Fibroblast of villous mesenchyme (primary cell): ENCODE results near the gene NUMB. TPM values are rescaled to one million over a fixed set of nuclear protein-coding genes. Genes with fewer than 3 reads are reported as not detected.
"Not testable (repeated sequence)": the region's sequence is repeated elsewhere in the genome, so short reads cannot be mapped to it uniquely, and the experiment has no call there.

ENCODE experiments used
- DNase-seq: peaks from one replicate; pipeline ENCODE4 v3.0.0-alpha.2; 2010; ENCODE audit warnings: low read depth
- H3K4me3 ChIP-seq: 2 replicates; pipeline ENCODE4 v1.5.1; 2011; ENCODE audit warnings: low read depth, mild to moderate bottlenecking, low read length
- CTCF ChIP-seq: IDR thresholded peaks from 2 replicates; pipeline ENCODE4 v1.5.1; 2012; ENCODE audit warnings: low read depth, mild to moderate bottlenecking, low read length; ENCODE audit not compliant: insufficient read depth
- total RNA-seq: library from RNA; depleted of rRNA; stranded (reverse); fragments of >200 nt; gene quantifications from 2 replicates; pipeline ENCODE4 v1.2.3, GENCODE V29; 2012

NUMB gene
- total RNA-seq, 1 donor = 35.4 TPM

GRCh38 chr14:73325063-73325462 lies 133.3 kb downstream of the NUMB start:
- DNase-seq = no peak
- no peak for TF ChIP-seq CTCF

GRCh38 chr14:73324533-73324932 lies 133.8 kb downstream of the NUMB start:
- no peak overlapping the region for H3K4me3 ChIP-seq
- no peak for DNase-seq
- TF ChIP-seq CTCF = no peak

More at GRCh38 chr14:73325063-73325462, 133.3 kb downstream of the NUMB start:
- no peak overlapping the region for H3K4me3 ChIP-seq

GRCh38 chr14:73323896-73324399 lies 134.4 kb downstream of the NUMB start:
- TF ChIP-seq CTCF = no peak

GRCh38 chr14:73313151-73313550 lies 145.2 kb downstream of the NUMB start:
- no peak for DNase-seq
- H3K4me3 ChIP-seq = no peak overlapping the region
- no peak for TF ChIP-seq CTCF

More at GRCh38 chr14:73323896-73324399, 134.4 kb downstream of the NUMB start:
- DNase-seq = peak; percentile 6
- H3K4me3 ChIP-seq = no peak overlapping the region

GRCh38 chr14:73312687-73313086 lies 145.7 kb downstream of the NUMB start:
- no peak overlapping the region for H3K4me3 ChIP-seq
- DNase-seq = no peak
- TF ChIP-seq CTCF = no peak

- no peak for DNase-seq
- no peak overlapping the region for H3K4me3 ChIP-seq
- TF ChIP-seq CTCF = no peak
These were observed 146.7 kb downstream of the NUMB start for GRCh38 chr14:73311708-73312030.

- H3K4me3 ChIP-seq, DNase-seq: not testable (repeated sequence)
These were observed 149.1 kb downstream of the NUMB start for GRCh38 chr14:73309207-73309606.
